Vagina (tissue), 2 donors: ENCODE results near the gene RSPO4. TPM values are rescaled to one million over a fixed set of nuclear protein-coding genes. Genes with fewer than 3 reads are reported as not detected.
A peak's percentile ranks its signal among the peaks of the same experiment; 100 is the strongest.

ENCODE experiments used
- DNase-seq, 2 donors: peaks; one replicate each; pipeline ENCODE4 v3.0.0-alpha.2; 2017; ENCODE audit errors: extremely low spot score in 2 of 2
- H3K27ac ChIP-seq: fragments of 200-600 bp; sonication (generic); one replicate; pipeline ENCODE4 v1.5.1; 2019
- H3K27me3 ChIP-seq: fragments of 200-600 bp; sonication (generic); one replicate; pipeline ENCODE4 v1.5.1; 2019
- H3K36me3 ChIP-seq, 2 donors: fragments of 200-600 bp; sonication (generic); one replicate each; pipeline ENCODE4 v1.5.1; 2017 to 2019
- H3K4me1 ChIP-seq: fragments of 200-600 bp; sonication (generic); one replicate; pipeline ENCODE4 v1.5.1; 2019
- H3K4me3 ChIP-seq, 2 donors: fragments of 200-600 bp; sonication (generic); 1 replicate in 1 of 2; 2 replicates in 1 of 2; pipeline ENCODE4 v1.5.1; 2016 to 2019
- H3K9me3 ChIP-seq: fragments of 200-600 bp; sonication (generic); one replicate; pipeline ENCODE4 v1.5.1; 2019
- POLR2A ChIP-seq, 2 donors: fragments of 450-650 bp; IDR thresholded peaks; one replicate each; pipeline ENCODE4 v1.6.1; 2017; ENCODE audit warnings: antibody characterized with exemption in 2 of 2, mild to moderate bottlenecking in 2 of 2, moderate library complexity in 2 of 2
- POLR2AphosphoS5 ChIP-seq, 2 donors: sonication (generic); formaldehyde crosslinking; IDR thresholded peaks; one replicate each; pipeline ENCODE4 v1.9.0; 2017; ENCODE audit warnings: antibody characterized with exemption in 2 of 2, mild to moderate bottlenecking in 2 of 2, low read depth in 1 of 2; ENCODE audit not compliant: insufficient read depth in 1 of 2
- intact Hi-C: fragments of 100-400 bp; cut with DNase I; formaldehyde crosslinking; loops from one replicate; pipeline ENCODE4 v1.15.1; 2023
- total RNA-seq: library from RNA; depleted of rRNA; stranded (reverse); fragments of >200 nt; gene quantifications from one replicate; pipeline ENCODE4 v1.2.3, GENCODE V29; 2016
- TF ChIP-seq, protein P1 (sequence below), 3 experiments: fragments of 450-650 bp in 2 of 3; fragments of 200-600 bp in 1 of 3; sonication (generic) in 1 of 3; IDR thresholded peaks; one replicate each; pipeline ENCODE4 v1.5.1; 2017 to 2019; ENCODE audit warnings: antibody characterized with exemption in 3 of 3, mild to moderate bottlenecking in 2 of 3, moderate library complexity in 2 of 3

The RSPO4 gene
- total RNA-seq, 1 donor from 2014 or later = not detected

DNA sequence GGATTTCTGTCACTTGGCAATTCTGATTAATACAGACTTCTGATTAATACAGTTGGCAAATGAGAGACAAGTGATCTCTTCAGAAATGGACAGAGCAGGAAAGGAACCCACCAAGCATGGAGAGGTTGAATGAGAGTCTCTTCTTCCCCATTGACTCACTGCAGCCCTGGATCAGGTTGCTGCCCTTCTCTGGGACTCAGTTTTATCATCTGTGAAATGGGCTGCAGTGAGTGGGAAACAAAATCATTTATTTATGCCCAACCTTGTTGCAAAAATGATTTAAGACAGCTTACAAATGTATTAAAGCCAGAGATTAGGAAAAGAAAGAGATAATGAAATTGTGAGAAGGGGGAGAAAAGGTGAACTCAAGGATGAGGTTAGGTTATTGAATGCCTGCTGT, 20.8 kb upstream of the RSPO4 start:
- H3K9me3 ChIP-seq = no peaks in the 10 kb centered on the region
- DNase-seq = no peak
- TF ChIP-seq, protein P1, sequence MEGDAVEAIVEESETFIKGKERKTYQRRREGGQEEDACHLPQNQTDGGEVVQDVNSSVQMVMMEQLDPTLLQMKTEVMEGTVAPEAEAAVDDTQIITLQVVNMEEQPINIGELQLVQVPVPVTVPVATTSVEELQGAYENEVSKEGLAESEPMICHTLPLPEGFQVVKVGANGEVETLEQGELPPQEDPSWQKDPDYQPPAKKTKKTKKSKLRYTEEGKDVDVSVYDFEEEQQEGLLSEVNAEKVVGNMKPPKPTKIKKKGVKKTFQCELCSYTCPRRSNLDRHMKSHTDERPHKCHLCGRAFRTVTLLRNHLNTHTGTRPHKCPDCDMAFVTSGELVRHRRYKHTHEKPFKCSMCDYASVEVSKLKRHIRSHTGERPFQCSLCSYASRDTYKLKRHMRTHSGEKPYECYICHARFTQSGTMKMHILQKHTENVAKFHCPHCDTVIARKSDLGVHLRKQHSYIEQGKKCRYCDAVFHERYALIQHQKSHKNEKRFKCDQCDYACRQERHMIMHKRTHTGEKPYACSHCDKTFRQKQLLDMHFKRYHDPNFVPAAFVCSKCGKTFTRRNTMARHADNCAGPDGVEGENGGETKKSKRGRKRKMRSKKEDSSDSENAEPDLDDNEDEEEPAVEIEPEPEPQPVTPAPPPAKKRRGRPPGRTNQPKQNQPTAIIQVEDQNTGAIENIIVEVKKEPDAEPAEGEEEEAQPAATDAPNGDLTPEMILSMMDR (IDR thresholded peaks at IDR 0.05) = no peak
- TF ChIP-seq POLR2AphosphoS5 (IDR thresholded peaks at IDR 0.05; ENCODE audit: insufficient read depth in 1 of 2, low read depth in 1 of 2) (no peak), POLR2A (IDR thresholded peaks at IDR 0.05) (no peak)
- no peaks in the 10 kb centered on the region for H3K27me3 ChIP-seq
- no peak overlapping the region for H3K27ac ChIP-seq
- H3K4me1 ChIP-seq = no peaks in the 10 kb centered on the region
- intact Hi-C loops = no loop called here
- H3K36me3 ChIP-seq = no peaks in the 10 kb centered on the region
- H3K4me3 ChIP-seq = no peak overlapping the region

DNA sequence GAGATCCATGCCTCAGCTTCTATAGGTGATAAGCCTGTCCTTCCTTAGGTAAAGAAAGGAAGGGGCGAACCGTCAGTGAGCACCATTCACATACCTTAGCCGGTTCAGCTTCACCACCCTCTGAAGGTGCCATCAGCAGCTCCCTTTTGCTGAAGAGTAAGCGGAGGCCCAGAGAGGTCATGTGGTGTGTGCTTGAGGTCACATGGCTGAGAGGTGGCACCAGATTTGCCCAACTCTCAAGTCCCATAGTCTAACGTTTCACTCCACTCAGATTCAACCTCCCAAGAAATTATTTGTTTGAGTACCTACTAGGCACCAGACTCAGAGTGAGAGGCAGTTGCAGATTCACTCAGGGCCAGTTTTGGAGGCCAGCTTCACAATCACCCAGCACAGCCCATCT, 18.5 kb upstream of the RSPO4 start:
- H3K27ac ChIP-seq = no peak overlapping the region
- TF ChIP-seq, protein P1 (IDR thresholded peaks at IDR 0.05) = no peak
- TF ChIP-seq POLR2AphosphoS5 (IDR thresholded peaks at IDR 0.05; ENCODE audit: insufficient read depth in 1 of 2, low read depth in 1 of 2) (no peak), POLR2A (IDR thresholded peaks at IDR 0.05) (no peak)
- DNase-seq = no peak
- H3K36me3 ChIP-seq = no peaks in the 10 kb centered on the region
- H3K4me1 ChIP-seq = no peaks in the 10 kb centered on the region
- H3K27me3 ChIP-seq = no peaks in the 10 kb centered on the region
- H3K4me3 ChIP-seq = no peak overlapping the region
- H3K9me3 ChIP-seq = no peaks in the 10 kb centered on the region
- intact Hi-C loops = no loop called here

GRCh38 chr20:1019344-1019743, 17.2 kb upstream of the RSPO4 start:
- intact Hi-C loops = no loop called here
- TF ChIP-seq, protein P1 (IDR thresholded peaks at IDR 0.05) = no peak
- TF ChIP-seq POLR2A (IDR thresholded peaks at IDR 0.05) (no peak), POLR2AphosphoS5 (IDR thresholded peaks at IDR 0.05; ENCODE audit: insufficient read depth in 1 of 2, low read depth in 1 of 2) (no peak)
- DNase-seq = no peak
- Histone ChIP-seq H3K27me3 (no peaks in the 10 kb centered on the region), H3K36me3 (no peaks in the 10 kb centered on the region), H3K27ac (no peak overlapping the region), H3K9me3 (no peaks in the 10 kb centered on the region), H3K4me1 (no peaks in the 10 kb centered on the region), H3K4me3 (no peak overlapping the region)

DNA sequence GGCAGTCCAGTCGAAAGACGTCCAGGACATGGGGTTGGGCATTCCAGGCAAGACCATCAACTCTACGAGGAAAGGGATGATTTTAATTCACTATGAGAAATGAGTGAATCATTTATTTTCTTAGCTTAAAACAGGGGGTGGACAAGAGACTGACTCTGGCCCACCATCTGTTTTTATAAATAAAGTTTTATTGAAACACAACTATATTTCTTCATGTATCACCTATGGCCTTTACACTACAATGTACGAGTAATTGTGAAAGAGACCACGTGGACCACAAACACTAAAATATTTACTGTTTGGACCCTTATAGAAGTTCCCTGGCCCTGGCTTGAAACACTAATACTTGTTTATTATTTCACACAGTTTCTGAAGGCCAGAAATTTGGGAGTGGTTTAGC, 15.6 kb upstream of the RSPO4 start:
- no peaks in the 10 kb centered on the region for H3K4me1 ChIP-seq
- H3K4me3 ChIP-seq = no peak overlapping the region
- intact Hi-C loops = no loop called here
- no peak for TF ChIP-seq POLR2AphosphoS5 (IDR thresholded peaks at IDR 0.05; ENCODE audit: insufficient read depth in 1 of 2, low read depth in 1 of 2)
- TF ChIP-seq, protein P1 (IDR thresholded peaks at IDR 0.05) = no peak
- no peak for TF ChIP-seq POLR2A (IDR thresholded peaks at IDR 0.05)
- H3K27ac ChIP-seq = no peak overlapping the region
- H3K9me3 ChIP-seq = no peaks in the 10 kb centered on the region
- DNase-seq = no peak
- H3K36me3 ChIP-seq = no peaks in the 10 kb centered on the region
- H3K27me3 ChIP-seq = no peaks in the 10 kb centered on the region

DNA sequence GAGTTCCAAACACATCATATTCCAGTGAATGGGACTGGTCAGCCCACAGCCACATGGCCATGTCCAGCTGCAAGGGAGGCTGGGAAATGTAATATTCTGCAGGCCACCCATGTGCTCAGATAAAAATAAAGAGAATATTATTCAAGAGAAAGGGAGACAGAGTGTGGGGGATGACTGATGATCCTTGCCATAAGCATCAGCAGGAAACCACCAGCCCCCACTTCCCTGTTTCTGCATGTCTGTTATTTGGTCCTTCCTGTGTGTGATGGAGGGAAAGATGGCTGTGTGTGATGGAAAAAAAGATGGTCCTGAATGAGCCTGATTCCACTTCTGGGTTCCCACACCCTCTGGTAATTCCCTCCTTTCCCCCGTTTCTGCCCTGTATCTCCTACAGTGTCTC, 13.1 kb upstream of the RSPO4 start:
- Histone ChIP-seq H3K27me3 (no peaks in the 10 kb centered on the region), H3K36me3 (no peaks in the 10 kb centered on the region), H3K4me3 (no peak overlapping the region), H3K4me1 (no peaks in the 10 kb centered on the region), H3K27ac (no peak overlapping the region), H3K9me3 (no peaks in the 10 kb centered on the region)
- no peak for TF ChIP-seq POLR2AphosphoS5 (IDR thresholded peaks at IDR 0.05; ENCODE audit: insufficient read depth in 1 of 2, low read depth in 1 of 2)
- TF ChIP-seq, protein P1 (IDR thresholded peaks at IDR 0.05) = no peak
- peak in 1 of 2 donors; percentile 31 for DNase-seq
- intact Hi-C loops = no loop called here
